Fibroblast of lung (primary cell): ENCODE data around the gene TRMT11. TPM values are rescaled to one million over a fixed set of nuclear protein-coding genes. Genes with fewer than 3 reads are reported as not detected.

Experiments
- DNase-seq, 2 donors: peaks; one replicate each; pipeline versions ENCODE4 v3.0.0 to v3.0.0-alpha.2; 2010; ENCODE audit warnings: low read depth in 2 of 2
- H2AFZ ChIP-seq: 2 replicates; pipeline ENCODE4 v1.5.1; 2012; ENCODE audit warnings: low read length, control low read depth, inconsistent platforms
- H3K27ac ChIP-seq: 2 replicates; pipeline ENCODE4 v1.5.1; 2011; ENCODE audit warnings: low read length, control low read depth; ENCODE audit not compliant: insufficient read depth
- H3K27me3 ChIP-seq: 2 replicates; pipeline ENCODE4 v1.5.1; 2011; ENCODE audit warnings: mild to moderate bottlenecking, low read length; ENCODE audit not compliant: control insufficient read depth, insufficient read depth
- H3K36me3 ChIP-seq: 2 replicates; pipeline ENCODE4 v1.5.1; 2011; ENCODE audit warnings: low read length; ENCODE audit not compliant: control insufficient read depth, insufficient read depth
- H3K4me1 ChIP-seq: 2 replicates; pipeline ENCODE4 v1.5.1; 2011; ENCODE audit warnings: low read length; ENCODE audit not compliant: control insufficient read depth, insufficient read depth; ENCODE audit errors: extremely low read depth
- H3K4me2 ChIP-seq: 2 replicates; pipeline ENCODE4 v1.5.1; 2011; ENCODE audit warnings: low read length, control low read depth; ENCODE audit not compliant: insufficient read depth; ENCODE audit errors: extremely low read depth
- H3K4me3 ChIP-seq, 4 experiments: fragments of 200-600 bp in 1 of 4; sonication (generic) in 1 of 4; replicated peaks in 1 of 4; 2 replicates each; pipeline ENCODE4 v1.5.1; 2011 to 2016; ENCODE audit warnings: low read length in 4 of 4, low read depth in 3 of 4, mild to moderate bottlenecking in 3 of 4, control low read depth in 2 of 4, inconsistent platforms in 1 of 4, mixed read lengths in 1 of 4; ENCODE audit not compliant: insufficient read depth in 1 of 4; ENCODE audit errors: control extremely low read depth in 1 of 4
- H3K79me2 ChIP-seq: 2 replicates; pipeline ENCODE4 v1.5.1; 2012; ENCODE audit warnings: mild to moderate bottlenecking, low read length, inconsistent platforms; ENCODE audit not compliant: control insufficient read depth, insufficient read depth
- H3K9ac ChIP-seq: 2 replicates; pipeline ENCODE4 v1.5.1; 2011; ENCODE audit warnings: mild to moderate bottlenecking, low read length, control low read depth; ENCODE audit not compliant: insufficient read depth
- H3K9me3 ChIP-seq: 2 replicates; pipeline ENCODE4 v1.5.1; 2012; ENCODE audit warnings: low read depth, low read length; ENCODE audit not compliant: control insufficient read depth, insufficient read depth
- H4K20me1 ChIP-seq: 2 replicates; pipeline ENCODE4 v1.5.1; 2011; ENCODE audit warnings: low read length; ENCODE audit not compliant: control insufficient read depth, insufficient read depth; ENCODE audit errors: extremely low read depth
- CTCF ChIP-seq, 2 donors: IDR thresholded peaks in 1 of 2; conservative IDR thresholded peaks in 1 of 2; 1 replicate in 1 of 2; 2 replicates in 1 of 2; pipeline ENCODE4 v1.5.1; 2011 to 2012; ENCODE audit warnings: low read length in 2 of 2, control low read depth in 1 of 2, inconsistent platforms in 1 of 2, low read depth in 1 of 2, mild to moderate bottlenecking in 1 of 2
- EZH2 ChIP-seq: IDR thresholded peaks from 2 replicates; pipeline ENCODE4 v1.5.1; 2012; ENCODE audit warnings: low read length, control low read depth, mild to moderate bottlenecking; ENCODE audit errors: missing control alignments
- polyA plus RNA-seq, 2 donors: library from polyadenylated mRNA; depleted of rRNA in 1 of 2; stranded (reverse) in 1 of 2; unstranded in 1 of 2; fragments of >200 nt; gene quantifications; 2 replicates each; pipeline ENCODE4 v1.2.1, GENCODE V29; 2011 to 2012; ENCODE audit warnings: missing spikeins in 1 of 2
- total RNA-seq: library from RNA; depleted of rRNA; stranded (reverse); fragments of >200 nt; gene quantifications from 2 replicates; pipeline ENCODE4 v1.2.1, GENCODE V29; 2014

TRMT11 gene
- total and polyA plus RNA-seq, 2 donors (not counting 1 experiment from before 2014, with no cell fraction given) = 22.1 to 23.5 TPM

- Histone ChIP-seq H3K27me3 (no peaks in the 10 kb centered on the region), H3K27ac (peak overlapping the region; percentile 71), H3K4me3 (peak overlapping the region; percentile 96 to 99 (median 97)), H4K20me1 (no peaks in the 10 kb centered on the region), H3K36me3 (no peaks in the 10 kb centered on the region), H3K4me1 (peaks cover 16% of the 10 kb centered on the region), H3K9me3 (no peaks in the 10 kb centered on the region), H3K79me2 (peaks cover 9% of the 10 kb centered on the region), H3K4me2 (peak overlapping the region; percentile 95), H3K9ac (peak overlapping the region; percentile 82), H2AFZ (peak overlapping the region; percentile 100)
- DNase-seq = no peak
- TF ChIP-seq EZH2 (no peak), CTCF (conservative IDR thresholded peaks at IDR 0.05 in 1 of 2, IDR thresholded peaks at IDR 0.05 in 1 of 2; ENCODE audit: low read depth in 1 of 2, low read length in 2 of 2) (no peak)
Measured at GRCh38 chr6:125985979-125986300, 400 bp upstream of the TRMT11 start.

GRCh38 chr6:125987026-125987617 is 782 bp downstream of the TRMT11 start:
- peaks cover 9% of the 10 kb centered on the region for H3K79me2 ChIP-seq
- no peaks in the 10 kb centered on the region for H4K20me1 ChIP-seq
- H3K27ac ChIP-seq = no peak overlapping the region
- no peak overlapping the region for H3K9ac ChIP-seq
- peak overlapping the region; percentile 100 for H2AFZ ChIP-seq
- peak in 1 of 2 donors; percentile 26 for DNase-seq
- H3K4me1 ChIP-seq = peaks cover 16% of the 10 kb centered on the region
- H3K27me3 ChIP-seq = no peaks in the 10 kb centered on the region
- peak overlapping the region; percentile 96 to 99 (median 97) for H3K4me3 ChIP-seq
- no peaks in the 10 kb centered on the region for H3K9me3 ChIP-seq
- TF ChIP-seq EZH2 (no peak), CTCF (conservative IDR thresholded peaks at IDR 0.05 in 1 of 2, IDR thresholded peaks at IDR 0.05 in 1 of 2; ENCODE audit: low read depth in 1 of 2, low read length in 2 of 2) (no peak)
- H3K4me2 ChIP-seq = peak overlapping the region; percentile 81
- no peaks in the 10 kb centered on the region for H3K36me3 ChIP-seq

- Histone ChIP-seq H4K20me1 (no peaks in the 10 kb centered on the region), H3K9me3 (no peaks in the 10 kb centered on the region), H3K27me3 (no peaks in the 10 kb centered on the region), H3K79me2 (peaks cover 9% of the 10 kb centered on the region), H3K27ac (no peak overlapping the region), H3K4me2 (no peak overlapping the region), H3K4me3 (no peak overlapping the region), H3K4me1 (peaks cover 10% of the 10 kb centered on the region), H3K9ac (no peak overlapping the region), H2AFZ (no peak overlapping the region), H3K36me3 (no peaks in the 10 kb centered on the region)
- no peak for DNase-seq
- TF ChIP-seq EZH2 = no peak
Measured at GRCh38 chr6:125988280-125988679, 1.9 kb downstream of the TRMT11 start.
